H9 (cell line): ENCODE measurements around the gene SCUBE1. TPM values are rescaled to one million over a fixed set of nuclear protein-coding genes. Genes with fewer than 3 reads are reported as not detected.

Source experiments
- DNase-seq: peaks from one replicate; pipeline ENCODE4 v3.0.0-alpha.2; 2017
- H2AFZ ChIP-seq: one replicate; pipeline ENCODE4 v1.6.1; 2013; ENCODE audit warnings: mild to moderate bottlenecking, low read length, control low read depth, moderate library complexity
- H2AK5ac ChIP-seq: 2 replicates; pipeline ENCODE4 v1.6.1; 2013; ENCODE audit warnings: low read length, control low read depth, mixed read lengths; ENCODE audit not compliant: insufficient read length
- H2BK120ac ChIP-seq: one replicate; pipeline ENCODE4 v1.6.1; 2013; ENCODE audit warnings: low read depth, mild to moderate bottlenecking, low read length, control low read depth, inconsistent platforms; ENCODE audit not compliant: poor library complexity, severe bottlenecking
- H2BK12ac ChIP-seq: 2 replicates; pipeline ENCODE4 v1.6.1; 2013; ENCODE audit warnings: low read length, control low read depth, mixed read lengths, low read depth; ENCODE audit not compliant: insufficient read length
- H2BK15ac ChIP-seq: 2 replicates; pipeline ENCODE4 v1.6.1; 2013; ENCODE audit warnings: low read depth, low read length, control low read depth
- H2BK20ac ChIP-seq: one replicate; pipeline ENCODE4 v1.6.1; 2013; ENCODE audit warnings: low read depth, mild to moderate bottlenecking, low read length, control low read depth, inconsistent platforms; ENCODE audit not compliant: poor library complexity, severe bottlenecking
- H2BK5ac ChIP-seq: 2 replicates; pipeline ENCODE4 v1.6.1; 2013; ENCODE audit warnings: low read length, control low read depth, mixed read lengths; ENCODE audit not compliant: insufficient read length
- H3K14ac ChIP-seq: 2 replicates; pipeline ENCODE4 v1.6.1; 2013; ENCODE audit warnings: low read length, control low read depth; ENCODE audit not compliant: insufficient read depth
- H3K18ac ChIP-seq: 2 replicates; pipeline ENCODE4 v1.6.1; 2013; ENCODE audit warnings: low read depth, mild to moderate bottlenecking, mixed read lengths, low read length, control low read depth; ENCODE audit not compliant: insufficient read length
- H3K23ac ChIP-seq: 2 replicates; pipeline ENCODE4 v1.6.1; 2013; ENCODE audit warnings: low read length, control low read depth, mixed read lengths, low read depth; ENCODE audit not compliant: insufficient read length
- H3K23me2 ChIP-seq: 2 replicates; pipeline ENCODE4 v1.6.1; 2013; ENCODE audit warnings: low read depth, mild to moderate bottlenecking, mixed read lengths, low read length, control low read depth; ENCODE audit not compliant: insufficient read length, poor library complexity, severe bottlenecking
- H3K27ac ChIP-seq: 2 replicates; pipeline ENCODE4 v1.5.1; 2013; ENCODE audit warnings: low read length, control low read depth, mixed read lengths, low read depth; ENCODE audit not compliant: insufficient read length
- H3K27me3 ChIP-seq: 2 replicates; pipeline ENCODE4 v1.6.1; 2013; ENCODE audit warnings: low read length, control low read depth, inconsistent platforms; ENCODE audit not compliant: insufficient read depth
- H3K4ac ChIP-seq: 2 replicates; pipeline ENCODE4 v1.6.1; 2013; ENCODE audit warnings: low read depth, mild to moderate bottlenecking, control low read depth, inconsistent platforms, low read length, moderate library complexity
- H3K4me1 ChIP-seq: 2 replicates; pipeline ENCODE4 v1.6.1; 2013; ENCODE audit warnings: low read length, control low read depth, inconsistent platforms; ENCODE audit not compliant: insufficient read depth
- H3K4me2 ChIP-seq: 2 replicates; pipeline ENCODE4 v1.6.1; 2013; ENCODE audit warnings: low read length, control low read depth, mixed read lengths; ENCODE audit not compliant: insufficient read length, insufficient read depth
- H3K56ac ChIP-seq: 2 replicates; pipeline ENCODE4 v1.6.1; 2013; ENCODE audit warnings: low read depth, mild to moderate bottlenecking, mixed read lengths, low read length, control low read depth; ENCODE audit not compliant: insufficient read length
- H3K79me1 ChIP-seq: 2 replicates; pipeline ENCODE4 v1.6.1; 2013; ENCODE audit warnings: low read depth, mild to moderate bottlenecking, moderate library complexity, low read length, control low read depth, inconsistent platforms; ENCODE audit not compliant: insufficient read depth, poor library complexity, severe bottlenecking
- H3K79me2 ChIP-seq: 2 replicates; pipeline ENCODE4 v1.6.1; 2013; ENCODE audit warnings: low read length, control low read depth, inconsistent platforms; ENCODE audit not compliant: insufficient read depth
- H3K9ac ChIP-seq: 2 replicates; pipeline ENCODE4 v1.6.1; 2013; ENCODE audit warnings: low read length, control low read depth, mixed read lengths; ENCODE audit not compliant: insufficient read length; ENCODE audit errors: extremely low read depth
- H3K9me3 ChIP-seq: one replicate; pipeline ENCODE4 v1.6.1; 2013; ENCODE audit warnings: low read depth, low read length, inconsistent platforms; ENCODE audit not compliant: control insufficient read depth
- H3T11ph ChIP-seq: one replicate; pipeline ENCODE4 v1.6.1; 2013; ENCODE audit warnings: mild to moderate bottlenecking, low read length, control low read depth, inconsistent platforms
- H4K20me1 ChIP-seq: one replicate; pipeline ENCODE4 v1.6.1; 2013; ENCODE audit not compliant: control insufficient read depth, insufficient read length, insufficient read depth
- H4K5ac ChIP-seq: 2 replicates; pipeline ENCODE4 v1.6.1; 2013; ENCODE audit warnings: low read depth, mild to moderate bottlenecking, mixed read lengths, low read length, control low read depth; ENCODE audit not compliant: insufficient read length
- H4K8ac ChIP-seq: replicated peaks from 2 replicates; pipeline ENCODE4 v1.6.1; 2013; ENCODE audit warnings: low read length, control low read depth, mixed read lengths, low read depth; ENCODE audit not compliant: insufficient read length
- H4K91ac ChIP-seq: 2 replicates; pipeline ENCODE4 v1.6.1; 2013; ENCODE audit warnings: low read depth, mild to moderate bottlenecking, moderate library complexity, mixed read lengths, low read length, control low read depth; ENCODE audit not compliant: insufficient read length
- H3K27ac Mint-ChIP-seq, 3 experiments: 2 replicates in 2 of 3; 3 replicates in 1 of 3; pipeline ENCODE4 v1.8.0; 2020 to 2021; ENCODE audit warnings: mixed read lengths in 3 of 3, mild to moderate bottlenecking in 1 of 3, moderate library complexity in 1 of 3
- H3K27me3 Mint-ChIP-seq: 2 replicates; pipeline ENCODE4 v1.8.0; 2021; ENCODE audit warnings: low read depth, mild to moderate bottlenecking, moderate library complexity, mixed read lengths
- H3K36me3 Mint-ChIP-seq, 3 experiments: 2 replicates in 2 of 3; 3 replicates in 1 of 3; pipeline ENCODE4 v1.8.0; 2020 to 2021; ENCODE audit warnings: low read depth in 3 of 3, mixed read lengths in 3 of 3; ENCODE audit not compliant: insufficient read depth in 1 of 3
- H3K4me1 Mint-ChIP-seq, 2 experiments: 2 replicates each; pipeline ENCODE4 v1.8.0; 2020; ENCODE audit warnings: mixed read lengths in 2 of 2
- H3K4me3 Mint-ChIP-seq, 2 experiments: 2 replicates in 1 of 2; 3 replicates in 1 of 2; pipeline ENCODE4 v1.8.0; 2020 to 2021; ENCODE audit warnings: mild to moderate bottlenecking in 2 of 2, mixed read lengths in 2 of 2, moderate library complexity in 1 of 2
- H3K9me3 Mint-ChIP-seq, 2 experiments: 2 replicates in 1 of 2; 3 replicates in 1 of 2; pipeline ENCODE4 v1.8.0; 2020; ENCODE audit warnings: mild to moderate bottlenecking in 2 of 2, mixed read lengths in 2 of 2, moderate library complexity in 1 of 2
- WGBS: extraction: QIAGEN DNeasy Blood & Tissue Kit; methylation state at CpG from one replicate; pipeline ENCODE4 v1.1.7; 2013; ENCODE audit warnings: missing lambda C conversion rate, low lambda C conversion rate, mixed read lengths; ENCODE audit not compliant: insufficient read length; ENCODE audit errors: extremely low coverage; 5-methylcytosine and 5-hydroxymethylcytosine counted together
- total RNA-seq: library from RNA; stranded (reverse); gene quantifications from 2 replicates; pipeline ENCODE4 v1.2.1, GENCODE V29; 2021
- TF ChIP-seq, protein P1 (sequence below): fragments of 200-600 bp; sonication (generic); conservative IDR thresholded peaks from 3 replicates; pipeline ENCODE4 v1.8.0; 2021; ENCODE audit warnings: antibody characterized with exemption, mild to moderate bottlenecking

Gene SCUBE1
- total RNA-seq, 1 experiment from 2014 or later: 1.2 TPM

DNA sequence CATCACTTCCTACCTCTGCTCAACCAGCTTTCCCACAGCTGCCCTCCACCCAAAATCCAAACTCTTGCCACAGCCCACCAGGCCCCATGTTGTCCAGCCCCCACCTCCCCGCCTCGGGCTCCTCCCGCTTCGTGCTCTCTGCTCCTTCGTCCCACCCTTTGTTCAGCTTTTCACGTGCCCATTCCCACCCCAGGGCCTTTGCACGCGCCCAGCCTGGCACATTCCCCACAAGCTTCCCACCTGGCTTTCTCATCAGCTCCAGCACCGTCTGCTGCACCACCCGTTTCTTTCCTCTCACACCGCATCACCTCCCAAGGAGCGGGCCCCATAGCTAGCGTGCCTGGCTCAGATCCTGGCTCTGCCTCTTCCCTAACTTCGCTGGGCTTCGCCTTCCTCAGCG, 54.8 kb downstream of the SCUBE1 start:
- H3K9me3 ChIP-seq: no peaks in the 10 kb centered on the region
- no peak overlapping the region for H3K9ac ChIP-seq
- no peak overlapping the region for H3K4me2 ChIP-seq
- no peak overlapping the region for H3K56ac ChIP-seq
- H3K27ac Mint-ChIP-seq: peak overlapping the region in 2 of 3 experiments; percentile 57 to 83; a peak in 1 of 7 replicates
- DNase-seq: no peak
- H2BK15ac ChIP-seq: no peak overlapping the region
- H4K5ac ChIP-seq: no peak overlapping the region
- H3T11ph ChIP-seq: no peak overlapping the region
- peaks cover 5 to 26% of the 10 kb centered on the region in 2 experiments; a peak in 3 of 4 replicates for H3K4me1 Mint-ChIP-seq
- no peaks in the 10 kb centered on the region for H3K79me2 ChIP-seq
- H3K14ac ChIP-seq: no peak overlapping the region
- no peak overlapping the region for H4K8ac ChIP-seq
- H3K27me3 Mint-ChIP-seq: peaks cover 2% of the 10 kb centered on the region
- H3K27me3 ChIP-seq: no peaks in the 10 kb centered on the region
- no peak overlapping the region for H3K18ac ChIP-seq
- no peaks in the 10 kb centered on the region for H3K36me3 Mint-ChIP-seq
- no peak overlapping the region for H3K27ac ChIP-seq
- H2BK12ac ChIP-seq: no peak overlapping the region
- no peak overlapping the region for H3K4me3 Mint-ChIP-seq
- no peaks in the 10 kb centered on the region for H4K20me1 ChIP-seq
- no peak overlapping the region for H2BK120ac ChIP-seq
- no CpG with 5 or more reads among the region's 16 CpGs for WGBS
- no peaks in the 10 kb centered on the region for H3K79me1 ChIP-seq
- H2BK20ac ChIP-seq: no peak overlapping the region
- H2AK5ac ChIP-seq: no peak overlapping the region
- no peak overlapping the region for H2BK5ac ChIP-seq
- TF ChIP-seq, protein P1, sequence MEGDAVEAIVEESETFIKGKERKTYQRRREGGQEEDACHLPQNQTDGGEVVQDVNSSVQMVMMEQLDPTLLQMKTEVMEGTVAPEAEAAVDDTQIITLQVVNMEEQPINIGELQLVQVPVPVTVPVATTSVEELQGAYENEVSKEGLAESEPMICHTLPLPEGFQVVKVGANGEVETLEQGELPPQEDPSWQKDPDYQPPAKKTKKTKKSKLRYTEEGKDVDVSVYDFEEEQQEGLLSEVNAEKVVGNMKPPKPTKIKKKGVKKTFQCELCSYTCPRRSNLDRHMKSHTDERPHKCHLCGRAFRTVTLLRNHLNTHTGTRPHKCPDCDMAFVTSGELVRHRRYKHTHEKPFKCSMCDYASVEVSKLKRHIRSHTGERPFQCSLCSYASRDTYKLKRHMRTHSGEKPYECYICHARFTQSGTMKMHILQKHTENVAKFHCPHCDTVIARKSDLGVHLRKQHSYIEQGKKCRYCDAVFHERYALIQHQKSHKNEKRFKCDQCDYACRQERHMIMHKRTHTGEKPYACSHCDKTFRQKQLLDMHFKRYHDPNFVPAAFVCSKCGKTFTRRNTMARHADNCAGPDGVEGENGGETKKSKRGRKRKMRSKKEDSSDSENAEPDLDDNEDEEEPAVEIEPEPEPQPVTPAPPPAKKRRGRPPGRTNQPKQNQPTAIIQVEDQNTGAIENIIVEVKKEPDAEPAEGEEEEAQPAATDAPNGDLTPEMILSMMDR: no peak
- no peaks in the 10 kb centered on the region; a peak in 1 of 5 replicates for H3K9me3 Mint-ChIP-seq
- no peak overlapping the region for H4K91ac ChIP-seq
- no peak overlapping the region for H2AFZ ChIP-seq
- no peak overlapping the region for H3K4ac ChIP-seq
- no peak overlapping the region for H3K23ac ChIP-seq
- no peaks in the 10 kb centered on the region for H3K23me2 ChIP-seq
- no peaks in the 10 kb centered on the region for H3K4me1 ChIP-seq
